OCI-LY1 (cell line): ENCODE results near the gene KSR1.

ENCODE experiments used
- H2AFZ ChIP-seq: fragments of 200-600 bp; sonication (generic), shearing (Covaris generic); 2 replicates; pipeline ENCODE4 v1.6.0; 2014; ENCODE audit warnings: antibody characterized with exemption, mild to moderate bottlenecking, low read length
- H3F3A ChIP-seq: fragments of 200-600 bp; sonication (generic), shearing (Covaris generic); 2 replicates; pipeline ENCODE4 v1.6.0; 2014; ENCODE audit warnings: mild to moderate bottlenecking, antibody characterized with exemption, low read length, moderate library complexity; ENCODE audit not compliant: insufficient read depth
- H3K27ac ChIP-seq: fragments of 200-600 bp; sonication (generic); 2 replicates; pipeline ENCODE4 v1.5.1; 2014; ENCODE audit warnings: low read length, mixed run types, mild to moderate bottlenecking, low read depth; ENCODE audit not compliant: poor library complexity, severe bottlenecking
- H3K27me3 ChIP-seq: fragments of 200-600 bp; sonication (generic); 2 replicates; pipeline ENCODE4 v1.6.0; 2014; ENCODE audit warnings: antibody characterized with exemption, mild to moderate bottlenecking, low read length, moderate library complexity; ENCODE audit not compliant: insufficient read depth
- H3K36me3 ChIP-seq: fragments of 200-600 bp; sonication (generic); 2 replicates; pipeline ENCODE4 v1.6.1; 2014; ENCODE audit warnings: mild to moderate bottlenecking, antibody characterized with exemption, low read length, moderate library complexity, mixed read lengths; ENCODE audit not compliant: insufficient read depth
- H3K4me1 ChIP-seq: fragments of 200-600 bp; sonication (generic); 2 replicates; pipeline ENCODE4 v1.5.1; 2014; ENCODE audit warnings: mild to moderate bottlenecking, low read length, moderate library complexity; ENCODE audit not compliant: insufficient read depth, severe bottlenecking
- H3K4me2 ChIP-seq: fragments of 200-600 bp; sonication (generic), shearing (Covaris generic); 2 replicates; pipeline ENCODE4 v1.6.1; 2014; ENCODE audit warnings: low read length
- H3K4me3 ChIP-seq: fragments of 200-600 bp; sonication (generic); 2 replicates; pipeline ENCODE4 v1.5.1; 2014; ENCODE audit warnings: low read length, low read depth, mild to moderate bottlenecking, mixed read lengths; ENCODE audit not compliant: poor library complexity, severe bottlenecking
- H3K79me2 ChIP-seq: fragments of 200-600 bp; shearing (Covaris generic); 2 replicates; pipeline ENCODE4 v1.6.1; 2016; ENCODE audit warnings: mixed run types, low read length, mixed read lengths; ENCODE audit not compliant: insufficient read depth
- H3K9ac ChIP-seq: fragments of 200-600 bp; sonication (generic), shearing (Covaris generic); 2 replicates; pipeline ENCODE4 v1.6.1; 2014; ENCODE audit warnings: mild to moderate bottlenecking, low read length, mixed read lengths
- H3K9me2 ChIP-seq: fragments of 200-600 bp; sonication (generic), shearing (Covaris generic); 2 replicates; pipeline ENCODE4 v1.6.1; 2014; ENCODE audit warnings: low read depth, mild to moderate bottlenecking, low read length, mixed read lengths
- H3K9me3 ChIP-seq: fragments of 200-600 bp; shearing (Covaris generic); 2 replicates; pipeline ENCODE4 v1.6.1; 2014; ENCODE audit warnings: low read length, mixed read lengths
- H4K20me1 ChIP-seq: fragments of 200-600 bp; sonication (generic), shearing (Covaris generic); 2 replicates; pipeline ENCODE4 v1.6.0; 2016; ENCODE audit warnings: mild to moderate bottlenecking, low read length; ENCODE audit not compliant: insufficient read depth
- EZH2 ChIP-seq: fragments of 200-600 bp; sonication (generic), shearing (Covaris generic); IDR thresholded peaks from 2 replicates; pipeline ENCODE4 v1.8.0; 2017; ENCODE audit warnings: borderline replicate concordance, mixed run types, mild to moderate bottlenecking, antibody characterized with exemption, low read length, moderate library complexity, mixed read lengths
- TF ChIP-seq, protein P1 (sequence below): fragments of 200-600 bp; sonication (generic), shearing (Covaris generic); IDR thresholded peaks from 2 replicates; pipeline ENCODE4 v1.5.1; 2017; ENCODE audit warnings: mild to moderate bottlenecking, antibody characterized with exemption, low read length, moderate library complexity, mixed read lengths

Gene KSR1

DNA sequence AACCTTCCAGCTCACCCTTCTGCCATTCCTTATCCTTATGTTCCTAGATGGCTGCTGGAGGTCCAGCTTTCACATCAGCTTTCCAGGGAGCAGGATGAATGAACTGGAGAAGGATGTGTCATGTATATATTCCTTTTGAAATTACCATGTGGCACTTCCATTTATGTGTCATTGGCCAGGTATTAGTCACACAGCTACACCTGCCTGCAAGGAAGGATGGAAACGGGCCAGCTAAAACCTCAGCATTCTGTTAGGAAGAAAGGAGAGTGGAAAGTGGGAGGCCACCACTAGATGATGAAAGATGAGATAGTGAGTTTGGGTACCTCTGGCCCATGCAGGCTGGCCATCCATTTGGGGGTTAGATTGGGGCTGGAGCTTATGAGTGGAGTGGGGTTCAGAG, 67.5 kb downstream of the KSR1 start:
- Histone ChIP-seq H3K9me2 (no peaks in the 10 kb centered on the region), H3K27ac (no peak overlapping the region), H3K9me3 (no peaks in the 10 kb centered on the region), H4K20me1 (no peaks in the 10 kb centered on the region), H3K27me3 (peaks cover 3% of the 10 kb centered on the region; the same call in 1 of the 2 replicates), H3F3A (no peaks in the 10 kb centered on the region), H2AFZ (no peak overlapping the region), H3K36me3 (no peaks in the 10 kb centered on the region), H3K4me3 (no peak overlapping the region), H3K4me1 (no peaks in the 10 kb centered on the region), H3K4me2 (no peak overlapping the region), H3K79me2 (no peaks in the 10 kb centered on the region), H3K9ac (no peak overlapping the region)
- no peak for TF ChIP-seq EZH2
- TF ChIP-seq, protein P1, sequence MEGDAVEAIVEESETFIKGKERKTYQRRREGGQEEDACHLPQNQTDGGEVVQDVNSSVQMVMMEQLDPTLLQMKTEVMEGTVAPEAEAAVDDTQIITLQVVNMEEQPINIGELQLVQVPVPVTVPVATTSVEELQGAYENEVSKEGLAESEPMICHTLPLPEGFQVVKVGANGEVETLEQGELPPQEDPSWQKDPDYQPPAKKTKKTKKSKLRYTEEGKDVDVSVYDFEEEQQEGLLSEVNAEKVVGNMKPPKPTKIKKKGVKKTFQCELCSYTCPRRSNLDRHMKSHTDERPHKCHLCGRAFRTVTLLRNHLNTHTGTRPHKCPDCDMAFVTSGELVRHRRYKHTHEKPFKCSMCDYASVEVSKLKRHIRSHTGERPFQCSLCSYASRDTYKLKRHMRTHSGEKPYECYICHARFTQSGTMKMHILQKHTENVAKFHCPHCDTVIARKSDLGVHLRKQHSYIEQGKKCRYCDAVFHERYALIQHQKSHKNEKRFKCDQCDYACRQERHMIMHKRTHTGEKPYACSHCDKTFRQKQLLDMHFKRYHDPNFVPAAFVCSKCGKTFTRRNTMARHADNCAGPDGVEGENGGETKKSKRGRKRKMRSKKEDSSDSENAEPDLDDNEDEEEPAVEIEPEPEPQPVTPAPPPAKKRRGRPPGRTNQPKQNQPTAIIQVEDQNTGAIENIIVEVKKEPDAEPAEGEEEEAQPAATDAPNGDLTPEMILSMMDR: no peak

DNA sequence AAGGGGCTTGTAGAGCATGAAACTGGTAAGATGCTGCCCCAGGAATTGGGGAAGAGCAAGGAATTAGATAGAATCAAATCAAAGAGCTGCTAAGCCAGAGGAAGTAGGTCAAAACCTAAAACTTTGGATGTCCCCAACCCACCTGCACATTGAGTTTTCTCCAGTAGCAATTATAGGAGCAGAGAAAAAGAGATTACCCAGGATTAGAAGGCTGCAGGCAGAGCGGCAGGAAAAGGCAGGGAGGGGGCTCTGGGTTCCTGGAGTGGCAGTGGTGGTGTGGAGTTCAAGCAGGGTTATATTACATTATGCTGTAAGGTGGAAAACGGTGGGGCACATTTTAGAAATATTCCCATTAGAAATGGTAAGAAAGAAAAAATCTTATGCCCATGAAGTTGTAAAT, 68.3 kb downstream of the KSR1 start:
- Histone ChIP-seq H3K79me2 (no peaks in the 10 kb centered on the region), H4K20me1 (no peaks in the 10 kb centered on the region), H3K27me3 (peaks cover 3% of the 10 kb centered on the region; the same call in 1 of the 2 replicates), H3F3A (no peaks in the 10 kb centered on the region), H3K4me2 (no peak overlapping the region), H2AFZ (no peak overlapping the region), H3K9me2 (no peaks in the 10 kb centered on the region), H3K27ac (no peak overlapping the region), H3K36me3 (no peaks in the 10 kb centered on the region), H3K4me3 (no peak overlapping the region), H3K9me3 (no peaks in the 10 kb centered on the region), H3K9ac (no peak overlapping the region), H3K4me1 (no peaks in the 10 kb centered on the region)
- no peak for TF ChIP-seq EZH2
- TF ChIP-seq, protein P1: no peak

GRCh38 chr17:27525316-27525715, 69.1 kb downstream of the KSR1 start:
- H3K9ac ChIP-seq: no peak overlapping the region
- no peak overlapping the region for H3K27ac ChIP-seq
- no peak overlapping the region for H3K4me2 ChIP-seq
- no peak overlapping the region for H2AFZ ChIP-seq
- no peaks in the 10 kb centered on the region for H3K36me3 ChIP-seq
- no peaks in the 10 kb centered on the region for H3K79me2 ChIP-seq
- no peaks in the 10 kb centered on the region for H3K9me2 ChIP-seq
- H3K4me1 ChIP-seq: no peaks in the 10 kb centered on the region
- no peaks in the 10 kb centered on the region for H3K9me3 ChIP-seq
- H4K20me1 ChIP-seq: no peaks in the 10 kb centered on the region
- no peak overlapping the region for H3K4me3 ChIP-seq
- TF ChIP-seq, protein P1: no peak
- no peak for TF ChIP-seq EZH2
- 0 out of 2 replicates have a peak, but pooled peaks cover 3% of the 10 kb centered on the region for H3K27me3 ChIP-seq
- H3F3A ChIP-seq: no peaks in the 10 kb centered on the region
